HepG2 (cell line): Measurements from ENCODE around the gene MAN1A2. TPM values are rescaled to one million over a fixed set of nuclear protein-coding genes. Genes with fewer than 3 reads are reported as not detected.

Source experiments
- AHDC1 ChIP-seq: sonication (generic); formaldehyde crosslinking; IDR thresholded peaks from 2 replicates; pipeline ENCODE4 v1.5.1; 2020; ENCODE audit warnings: mild to moderate bottlenecking, missing genetic modification reagents, borderline replicate concordance
- ATF7 ChIP-seq, 2 experiments: fragments of 450-650 bp in 1 of 2; sonication (generic) in 1 of 2; formaldehyde crosslinking in 1 of 2; IDR thresholded peaks; 2 replicates each; pipeline versions ENCODE4 v1.4.0 to v1.6.1; 2016 to 2020; ENCODE audit warnings: antibody characterized with exemption in 1 of 2, mild to moderate bottlenecking in 1 of 2, missing genetic modification reagents in 1 of 2
- CEBPG ChIP-seq: IDR thresholded peaks from 2 replicates; pipeline ENCODE4 v1.6.1; 2016
- CTCF ChIP-seq: sonication (generic); formaldehyde crosslinking; IDR thresholded peaks from 2 replicates; pipeline ENCODE4 v1.5.0; 2020; ENCODE audit warnings: mild to moderate bottlenecking, missing genetic modification reagents, moderate library complexity
- FOXK1 ChIP-seq: sonication (generic); formaldehyde crosslinking; IDR thresholded peaks from 2 replicates; pipeline ENCODE4 v1.4.0; 2020; ENCODE audit warnings: low read depth, missing genetic modification reagents, borderline replicate concordance
- HOXD1 ChIP-seq: sonication (generic); formaldehyde crosslinking; IDR thresholded peaks from 2 replicates; pipeline ENCODE4 v1.5.0; 2020; ENCODE audit warnings: missing genetic modification reagents
- MAFG ChIP-seq: sonication (generic); formaldehyde crosslinking; IDR thresholded peaks from 2 replicates; pipeline ENCODE4 v1.5.1; 2020; ENCODE audit warnings: mild to moderate bottlenecking, missing genetic modification reagents
- MED1 ChIP-seq: sonication (generic); formaldehyde crosslinking; IDR thresholded peaks from 2 replicates; pipeline ENCODE4 v1.4.0; 2020; ENCODE audit warnings: missing genetic modification reagents
- POLR2A ChIP-seq, 2 experiments: IDR thresholded peaks; 2 replicates each; pipeline ENCODE4 v1.6.1; 2011; ENCODE audit warnings: low read depth in 2 of 2, low read length in 2 of 2, mild to moderate bottlenecking in 1 of 2, moderate library complexity in 1 of 2; ENCODE audit not compliant: insufficient read depth in 1 of 2
- PPARG ChIP-seq: conservative IDR thresholded peaks from 2 replicates; pipeline ENCODE4 v1.6.1; 2016; ENCODE audit warnings: missing biosample characterization, missing genetic modification reagents
- SNAPC5 ChIP-seq: sonication (generic); formaldehyde crosslinking; IDR thresholded peaks from 2 replicates; pipeline ENCODE4 v1.8.1; 2023; ENCODE audit warnings: mild to moderate bottlenecking, missing genetic modification reagents, borderline replicate concordance
- TBX3 ChIP-seq: fragments of 450-650 bp; IDR thresholded peaks from 2 replicates; pipeline ENCODE4 v1.6.1; 2017; ENCODE audit warnings: antibody characterized with exemption, mild to moderate bottlenecking, inconsistent platforms, borderline replicate concordance
- ZMYM2 ChIP-seq: sonication (generic); formaldehyde crosslinking; IDR thresholded peaks from 2 replicates; pipeline ENCODE4 v1.8.0; 2022; ENCODE audit warnings: mild to moderate bottlenecking, missing genetic modification reagents
- ZNF121 ChIP-seq: sonication (generic); formaldehyde crosslinking; IDR thresholded peaks from 2 replicates; pipeline ENCODE4 v1.5.0; 2020; ENCODE audit warnings: mild to moderate bottlenecking, missing genetic modification reagents
- ZNF274 ChIP-seq: sonication (generic); formaldehyde crosslinking; IDR thresholded peaks from 2 replicates; pipeline ENCODE4 v1.5.1; 2020; ENCODE audit warnings: mild to moderate bottlenecking, missing genetic modification reagents
- ZNF430 ChIP-seq: sonication (generic); formaldehyde crosslinking; IDR thresholded peaks from 2 replicates; pipeline ENCODE4 v1.9.0; 2021; ENCODE audit warnings: mild to moderate bottlenecking, missing genetic modification reagents
- polyA plus RNA-seq, 8 experiments: library from polyadenylated mRNA; depleted of rRNA in 3 of 8; stranded (reverse) in 7 of 8; unstranded in 1 of 8; fragments of >200 nt; fragmentation: Illumina TruSeq in 4 of 8; extraction: Trizol in 4 of 8; gene quantifications; 2 replicates each; pipeline versions ENCODE4 v1.2.1 to v1.2.3, GENCODE V29; 2011 to 2016; ENCODE audit warnings: low read depth in 4 of 8, missing spikeins in 1 of 8, mixed read lengths in 1 of 8; ENCODE audit not compliant: insufficient read depth in 1 of 8
- total RNA-seq, 5 experiments: library from RNA; depleted of rRNA; stranded (reverse); fragments of >200 nt; fragmentation: Illumina TruSeq; extraction: Trizol; gene quantifications; 2 replicates each; pipeline ENCODE4 v1.2.3, GENCODE V29; 2016; ENCODE audit warnings: low read depth in 1 of 5
- TF ChIP-seq, protein P1 (sequence below): sonication (generic); formaldehyde crosslinking; IDR thresholded peaks from 2 replicates; pipeline ENCODE4 v1.8.0; 2022; ENCODE audit warnings: mild to moderate bottlenecking, missing genetic modification reagents, moderate library complexity
- TF ChIP-seq, protein P2 (sequence below): sonication (generic); formaldehyde crosslinking; conservative IDR thresholded peaks from 2 replicates; pipeline ENCODE4 v1.4.0; 2020; ENCODE audit warnings: mild to moderate bottlenecking, missing genetic modification reagents, moderate library complexity

Gene MAN1A2
- total and polyA plus RNA-seq, 2 of the 13 experiments (the other 11 are each of a cell fraction or from before 2014, with no cell fraction given), result 8.0 to 19.9 TPM

- TF ChIP-seq, protein P1, sequence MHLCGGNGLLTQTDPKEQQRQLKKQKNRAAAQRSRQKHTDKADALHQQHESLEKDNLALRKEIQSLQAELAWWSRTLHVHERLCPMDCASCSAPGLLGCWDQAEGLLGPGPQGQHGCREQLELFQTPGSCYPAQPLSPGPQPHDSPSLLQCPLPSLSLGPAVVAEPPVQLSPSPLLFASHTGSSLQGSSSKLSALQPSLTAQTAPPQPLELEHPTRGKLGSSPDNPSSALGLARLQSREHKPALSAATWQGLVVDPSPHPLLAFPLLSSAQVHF (CRISPR knock-in tag), result no peak
- TF ChIP-seq SNAPC5 (CRISPR knock-in tag), result no peak
- 0 out of 2 replicates have a peak, but pooled peaks have one; percentile 6 for TF ChIP-seq CTCF (CRISPR knock-in tag)
- TF ChIP-seq, protein P2, sequence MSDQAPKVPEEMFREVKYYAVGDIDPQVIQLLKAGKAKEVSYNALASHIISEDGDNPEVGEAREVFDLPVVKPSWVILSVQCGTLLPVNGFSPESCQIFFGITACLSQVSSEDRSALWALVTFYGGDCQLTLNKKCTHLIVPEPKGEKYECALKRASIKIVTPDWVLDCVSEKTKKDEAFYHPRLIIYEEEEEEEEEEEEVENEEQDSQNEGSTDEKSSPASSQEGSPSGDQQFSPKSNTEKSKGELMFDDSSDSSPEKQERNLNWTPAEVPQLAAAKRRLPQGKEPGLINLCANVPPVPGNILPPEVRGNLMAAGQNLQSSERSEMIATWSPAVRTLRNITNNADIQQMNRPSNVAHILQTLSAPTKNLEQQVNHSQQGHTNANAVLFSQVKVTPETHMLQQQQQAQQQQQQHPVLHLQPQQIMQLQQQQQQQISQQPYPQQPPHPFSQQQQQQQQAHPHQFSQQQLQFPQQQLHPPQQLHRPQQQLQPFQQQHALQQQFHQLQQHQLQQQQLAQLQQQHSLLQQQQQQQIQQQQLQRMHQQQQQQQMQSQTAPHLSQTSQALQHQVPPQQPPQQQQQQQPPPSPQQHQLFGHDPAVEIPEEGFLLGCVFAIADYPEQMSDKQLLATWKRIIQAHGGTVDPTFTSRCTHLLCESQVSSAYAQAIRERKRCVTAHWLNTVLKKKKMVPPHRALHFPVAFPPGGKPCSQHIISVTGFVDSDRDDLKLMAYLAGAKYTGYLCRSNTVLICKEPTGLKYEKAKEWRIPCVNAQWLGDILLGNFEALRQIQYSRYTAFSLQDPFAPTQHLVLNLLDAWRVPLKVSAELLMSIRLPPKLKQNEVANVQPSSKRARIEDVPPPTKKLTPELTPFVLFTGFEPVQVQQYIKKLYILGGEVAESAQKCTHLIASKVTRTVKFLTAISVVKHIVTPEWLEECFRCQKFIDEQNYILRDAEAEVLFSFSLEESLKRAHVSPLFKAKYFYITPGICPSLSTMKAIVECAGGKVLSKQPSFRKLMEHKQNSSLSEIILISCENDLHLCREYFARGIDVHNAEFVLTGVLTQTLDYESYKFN (CRISPR knock-in tag), result peak; percentile 67
- TF ChIP-seq ZNF430 (CRISPR knock-in tag), result no peak
- TF ChIP-seq FOXK1 (CRISPR knock-in tag), result 0 out of 2 replicates have a peak, but pooled peaks have one; percentile 22
- TF ChIP-seq CEBPG, result peak; percentile 80
- no peak for TF ChIP-seq MAFG (CRISPR knock-in tag)
- peak; percentile 25; the same call in 1 of the 2 replicates for TF ChIP-seq AHDC1 (CRISPR knock-in tag)
- TF ChIP-seq MED1 (CRISPR knock-in tag), result 0 out of 2 replicates have a peak, but pooled peaks have one; percentile 21
- TF ChIP-seq ZNF274 (CRISPR knock-in tag), result no peak
- TF ChIP-seq ZMYM2, result no peak
- TF ChIP-seq TBX3, result no peak
- 0 out of 2 replicates have a peak, but pooled peaks have one; percentile 26 for TF ChIP-seq PPARG (CRISPR knock-in tag)
- TF ChIP-seq ZNF121 (CRISPR knock-in tag), result 0 out of 2 replicates have a peak, but pooled peaks have one; percentile 20
- no peak for TF ChIP-seq POLR2A (IDR thresholded peaks at IDR 0.05; ENCODE audit: insufficient read depth in 1 of 2, low read depth in 2 of 2, low read length in 2 of 2)
- TF ChIP-seq ATF7 (IDR thresholded peaks at IDR 0.05), result peak; percentile 76
- peak; percentile 92 for TF ChIP-seq ATF7 (CRISPR knock-in tag; IDR thresholded peaks at IDR 0.05)
- TF ChIP-seq HOXD1 (CRISPR knock-in tag), result no peak
These were observed 177.4 kb downstream of the MAN1A2 start (continued) for GRCh38 chr1:117544509-117545109.
